Activated T-helper 1 cell treated with Interleukin-2 at 50 U/mL for 16 hours (primary cell): Measurements from ENCODE around the gene PIP5K1C.
"Not testable (repeated sequence)": the region's sequence is repeated elsewhere in the genome, so short reads cannot be mapped to it uniquely, and the experiment has no call there.

Experiments used
- DNase-seq: peaks from one replicate; pipeline ENCODE4 v3.0.0-alpha.2; 2020; ENCODE audit warnings: low read depth

Gene PIP5K1C

DNA sequence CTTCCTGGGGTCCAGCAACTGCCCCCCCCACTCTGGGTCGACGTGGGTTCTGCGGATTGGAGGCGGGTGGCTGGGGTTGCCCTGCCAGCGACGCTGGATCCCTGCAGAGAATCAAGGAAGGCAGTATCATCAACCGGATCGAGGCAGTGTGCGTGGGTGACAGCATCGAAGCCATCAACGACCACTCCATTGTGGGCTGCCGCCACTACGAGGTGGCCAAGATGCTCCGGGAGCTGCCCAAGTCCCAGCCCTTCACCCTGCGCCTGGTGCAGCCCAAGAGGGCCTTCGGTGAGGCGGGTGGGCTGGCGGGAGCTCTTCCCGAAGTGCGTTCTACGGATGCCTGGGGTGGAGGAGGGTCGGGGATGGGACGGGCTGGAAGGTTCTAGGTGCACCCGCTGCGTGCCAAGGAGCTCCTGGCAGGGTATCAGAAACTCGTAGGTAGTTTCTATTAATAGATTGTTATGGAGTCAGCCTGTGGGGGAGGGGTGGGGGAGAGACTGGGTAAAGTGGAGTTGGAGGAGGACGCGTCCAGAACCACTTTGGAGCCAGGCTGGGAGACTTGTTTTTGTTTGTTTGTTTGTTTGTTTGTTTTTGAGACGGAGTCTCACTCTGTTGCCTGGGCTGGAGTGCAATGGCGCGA, 113.4 kb downstream of the PIP5K1C start:
- no peak for DNase-seq

DNA sequence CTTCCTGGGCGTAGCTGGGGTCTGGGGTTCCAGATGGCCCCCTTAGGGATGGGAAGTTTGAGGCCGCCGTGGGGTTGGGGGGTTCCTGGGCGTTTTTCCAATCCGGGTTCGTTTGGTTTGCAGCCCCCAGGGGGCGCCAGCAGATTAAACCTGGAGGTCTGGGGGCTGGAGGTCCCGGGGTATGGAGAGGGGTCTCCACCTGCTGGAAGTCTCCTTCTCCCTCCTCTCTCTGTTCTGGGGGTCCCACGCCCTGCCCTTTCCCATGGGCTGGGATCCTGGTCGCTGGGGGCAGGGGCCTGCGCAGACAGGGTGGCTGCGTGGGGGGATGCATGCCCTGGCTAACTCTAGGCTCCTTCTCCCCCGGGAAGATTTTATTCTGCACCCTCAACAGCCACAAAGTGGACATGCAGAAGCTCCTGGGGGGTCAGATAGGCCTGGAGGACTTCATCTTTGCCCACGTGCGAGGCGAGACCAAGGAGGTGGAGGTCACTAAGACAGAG, 114.1 kb downstream of the PIP5K1C start:
- no peak for DNase-seq

DNA sequence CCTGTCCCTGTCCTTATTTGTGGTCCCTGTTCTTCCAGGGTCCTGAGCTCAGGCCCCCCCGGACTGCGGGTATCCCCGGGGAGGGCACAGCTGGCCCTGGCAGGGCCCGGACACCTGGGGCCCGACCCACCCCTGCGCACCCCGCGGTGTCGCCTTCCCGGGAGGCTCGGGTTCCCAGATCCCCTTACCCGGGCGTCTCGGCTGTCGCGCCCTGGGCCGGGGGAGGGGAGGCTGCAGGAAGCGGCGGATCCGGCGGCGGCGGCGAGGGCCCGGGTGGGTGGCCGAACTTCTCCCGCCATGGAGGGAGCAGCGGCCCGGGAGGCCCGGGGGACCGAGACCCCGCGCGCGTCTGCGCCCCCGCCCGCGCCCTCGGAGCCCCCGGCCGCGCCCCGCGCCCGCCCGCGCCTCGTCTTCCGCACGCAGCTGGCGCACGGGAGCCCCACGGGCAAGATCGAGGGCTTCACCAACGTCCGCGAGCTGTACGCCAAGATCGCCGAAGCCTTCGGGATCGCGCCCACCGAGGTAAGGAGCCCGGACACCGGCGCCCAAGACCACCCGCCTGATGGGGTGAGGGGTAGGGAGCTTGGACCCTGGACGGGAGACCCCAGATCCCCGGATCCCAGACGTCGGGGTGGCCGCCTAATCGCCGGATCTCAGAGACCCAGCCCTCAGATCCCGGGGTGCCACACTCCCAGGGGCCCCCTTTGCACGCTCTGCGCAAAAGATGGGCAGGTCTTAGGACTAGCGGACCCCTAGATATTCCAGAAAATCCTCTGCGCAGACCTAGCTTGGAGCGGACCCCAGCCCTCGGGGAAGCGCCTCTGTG, 114.8 kb downstream of the PIP5K1C start, which contains the start of gene GIPC3:
Gene GIPC3 (plus strand): TSS at position 178 of the 826 bp plus-strand sequence. CDS start 120 bp downstream, at position 298.
- no peak for DNase-seq

DNA sequence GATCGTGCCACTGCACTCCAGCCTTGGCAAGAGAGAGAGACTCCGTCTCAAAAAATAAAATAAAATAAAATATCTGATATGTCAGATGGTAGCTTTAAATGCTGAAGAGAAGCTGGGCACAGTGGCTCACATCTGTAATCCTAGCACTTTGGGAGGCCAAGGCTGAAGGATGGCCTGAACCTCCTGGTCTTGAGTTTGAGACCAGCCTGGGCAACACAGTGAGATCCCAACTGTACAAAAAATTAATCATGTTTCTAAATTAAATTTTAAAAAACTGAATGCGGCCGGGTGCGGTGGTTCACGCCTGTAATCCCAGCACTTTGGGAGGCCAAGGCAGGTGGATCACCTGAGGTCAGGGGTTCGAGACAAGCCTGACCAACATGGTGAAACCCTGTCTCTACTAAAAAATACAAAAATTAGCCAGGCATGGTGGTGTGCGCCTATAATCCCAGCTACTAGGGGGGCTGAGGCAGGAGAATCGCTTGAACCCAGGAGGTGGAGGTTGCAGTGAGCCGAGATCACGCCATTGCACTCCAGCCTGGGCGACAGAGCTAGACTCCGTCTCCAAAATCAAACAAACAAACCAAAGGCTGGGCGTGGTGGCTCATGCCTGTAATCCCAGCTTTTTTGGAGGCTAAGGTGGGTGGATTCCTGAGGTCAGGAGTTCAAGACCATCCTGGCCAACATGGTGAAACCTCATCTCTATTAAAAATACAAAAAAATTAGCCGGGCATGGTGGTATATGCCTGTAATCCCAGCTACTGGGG, 116.0 kb downstream of the PIP5K1C start:
- not testable (repeated sequence) for DNase-seq

GRCh38 chr19:3581792-3582191, 118.5 kb downstream of the PIP5K1C start:
- not testable (repeated sequence) for DNase-seq
